Smooth muscle cell (in vitro differentiated cells): ENCODE data around the gene TSPAN16. TPM values are rescaled to one million over a fixed set of nuclear protein-coding genes. Genes with fewer than 3 reads are reported as not detected.
A peak's percentile ranks its signal among the peaks of the same experiment; 100 is the strongest.

Experiments
- DNase-seq: peaks from one replicate; lab custom pipeline; 2025; ENCODE audit not compliant: unreplicated experiment; lab: John Stamatoyannopoulos, UW
- H2AFZ ChIP-seq: fragments of 200-600 bp; sonication (generic); 2 replicates; pipeline ENCODE4 v1.6.0; 2016; ENCODE audit warnings: antibody characterized with exemption, low read depth, mild to moderate bottlenecking
- H3F3A ChIP-seq: fragments of 200-600 bp; sonication (generic); 2 replicates; pipeline ENCODE4 v1.6.0; 2017; ENCODE audit warnings: antibody characterized with exemption, low read depth
- H3K27ac ChIP-seq: fragments of 200-600 bp; sonication (generic); 2 replicates; pipeline ENCODE4 v1.5.1; 2016; ENCODE audit warnings: low read depth, mild to moderate bottlenecking
- H3K27me3 ChIP-seq: fragments of 200-600 bp; sonication (generic); 2 replicates; pipeline ENCODE4 v1.6.1; 2016; ENCODE audit warnings: low read depth, mild to moderate bottlenecking
- H3K36me3 ChIP-seq: fragments of 200-600 bp; sonication (generic); 2 replicates; pipeline ENCODE4 v1.5.1; 2016; ENCODE audit warnings: low read depth
- H3K4me1 ChIP-seq: fragments of 200-600 bp; sonication (generic); 2 replicates; pipeline ENCODE4 v1.5.1; 2016; ENCODE audit warnings: low read depth
- H3K4me2 ChIP-seq: fragments of 200-600 bp; sonication (generic); 2 replicates; pipeline ENCODE4 v1.6.0; 2016; ENCODE audit warnings: mild to moderate bottlenecking
- H3K4me3 ChIP-seq: fragments of 200-600 bp; sonication (generic); 2 replicates; pipeline ENCODE4 v1.5.1; 2016; ENCODE audit warnings: mild to moderate bottlenecking
- H3K79me2 ChIP-seq: fragments of 200-600 bp; sonication (generic); 2 replicates; pipeline ENCODE4 v1.6.0; 2016; ENCODE audit warnings: low read depth, mild to moderate bottlenecking
- H3K9ac ChIP-seq: fragments of 200-600 bp; sonication (generic); 2 replicates; pipeline ENCODE4 v1.6.0; 2016; ENCODE audit warnings: low read depth
- H3K9me3 ChIP-seq: fragments of 200-600 bp; sonication (generic); replicated peaks from 2 replicates; pipeline ENCODE4 v1.5.1; 2016; ENCODE audit warnings: low read depth
- H4K20me1 ChIP-seq: fragments of 200-600 bp; sonication (generic); 2 replicates; pipeline ENCODE4 v1.6.0; 2016; ENCODE audit warnings: low read depth
- WGBS: methylation state at CpG from one replicate; pipeline ENCODE4 v1.1.7; 2016; ENCODE audit warnings: low lambda C conversion rate; 5-methylcytosine and 5-hydroxymethylcytosine counted together
- polyA plus RNA-seq: library from polyadenylated mRNA; unstranded; fragments of >200 nt; fragmentation: Nextera tagmentation; extraction: Ambion mirVana; gene quantifications from 2 replicates; pipeline ENCODE4 v1.2.1, GENCODE V29; 2016
- total RNA-seq: library from RNA; depleted of rRNA; stranded (reverse); fragments of >200 nt; gene quantifications from 2 replicates; pipeline ENCODE4 v1.2.3, GENCODE V29; 2014
- TF ChIP-seq, protein P1 (sequence below): fragments of 200-600 bp; sonication (generic); IDR thresholded peaks from 2 replicates; pipeline ENCODE4 v1.5.1; 2017; ENCODE audit warnings: borderline replicate concordance, mild to moderate bottlenecking, antibody characterized with exemption; ENCODE audit not compliant: insufficient read depth, poor library complexity, severe bottlenecking

Gene TSPAN16
- total and polyA plus RNA-seq, 2 experiments from 2014 or later, result not detected

DNA sequence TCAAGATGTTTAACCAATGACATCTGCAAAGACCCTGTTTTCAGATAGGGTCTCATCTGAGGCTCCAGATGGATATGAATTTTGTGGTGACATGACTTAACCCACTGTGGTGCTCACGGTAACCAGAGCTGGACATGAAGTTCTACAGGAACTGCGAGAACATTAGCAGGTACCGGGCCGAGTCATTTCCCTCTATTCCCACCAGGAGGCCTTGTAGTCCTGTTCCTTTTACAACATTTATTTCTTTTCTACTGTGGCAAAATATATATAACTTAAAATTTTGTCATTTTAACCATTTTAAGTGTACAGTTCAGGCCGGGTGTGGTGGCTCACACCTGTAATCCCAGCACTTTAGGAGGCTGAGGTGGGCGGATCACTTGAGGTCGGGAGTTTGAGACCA is 7.6 kb upstream of the TSPAN16 start:
- no peak overlapping the region for H3K9ac ChIP-seq
- no peaks in the 10 kb centered on the region for H3F3A ChIP-seq
- H3K9me3 ChIP-seq, result no peaks in the 10 kb centered on the region
- no peaks in the 10 kb centered on the region for H3K36me3 ChIP-seq
- WGBS, result 91% methylated on average over 7 of the region's 7 CpGs
- H3K4me2 ChIP-seq, result no peak overlapping the region
- no peak overlapping the region for H3K4me3 ChIP-seq
- H2AFZ ChIP-seq, result no peak overlapping the region
- H3K79me2 ChIP-seq, result no peaks in the 10 kb centered on the region
- no peak for DNase-seq
- H3K27me3 ChIP-seq, result no peaks in the 10 kb centered on the region
- no peaks in the 10 kb centered on the region for H4K20me1 ChIP-seq
- TF ChIP-seq, protein P1, sequence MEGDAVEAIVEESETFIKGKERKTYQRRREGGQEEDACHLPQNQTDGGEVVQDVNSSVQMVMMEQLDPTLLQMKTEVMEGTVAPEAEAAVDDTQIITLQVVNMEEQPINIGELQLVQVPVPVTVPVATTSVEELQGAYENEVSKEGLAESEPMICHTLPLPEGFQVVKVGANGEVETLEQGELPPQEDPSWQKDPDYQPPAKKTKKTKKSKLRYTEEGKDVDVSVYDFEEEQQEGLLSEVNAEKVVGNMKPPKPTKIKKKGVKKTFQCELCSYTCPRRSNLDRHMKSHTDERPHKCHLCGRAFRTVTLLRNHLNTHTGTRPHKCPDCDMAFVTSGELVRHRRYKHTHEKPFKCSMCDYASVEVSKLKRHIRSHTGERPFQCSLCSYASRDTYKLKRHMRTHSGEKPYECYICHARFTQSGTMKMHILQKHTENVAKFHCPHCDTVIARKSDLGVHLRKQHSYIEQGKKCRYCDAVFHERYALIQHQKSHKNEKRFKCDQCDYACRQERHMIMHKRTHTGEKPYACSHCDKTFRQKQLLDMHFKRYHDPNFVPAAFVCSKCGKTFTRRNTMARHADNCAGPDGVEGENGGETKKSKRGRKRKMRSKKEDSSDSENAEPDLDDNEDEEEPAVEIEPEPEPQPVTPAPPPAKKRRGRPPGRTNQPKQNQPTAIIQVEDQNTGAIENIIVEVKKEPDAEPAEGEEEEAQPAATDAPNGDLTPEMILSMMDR, result peak; percentile 47
- no peak overlapping the region for H3K27ac ChIP-seq
- H3K4me1 ChIP-seq, result no peaks in the 10 kb centered on the region

DNA sequence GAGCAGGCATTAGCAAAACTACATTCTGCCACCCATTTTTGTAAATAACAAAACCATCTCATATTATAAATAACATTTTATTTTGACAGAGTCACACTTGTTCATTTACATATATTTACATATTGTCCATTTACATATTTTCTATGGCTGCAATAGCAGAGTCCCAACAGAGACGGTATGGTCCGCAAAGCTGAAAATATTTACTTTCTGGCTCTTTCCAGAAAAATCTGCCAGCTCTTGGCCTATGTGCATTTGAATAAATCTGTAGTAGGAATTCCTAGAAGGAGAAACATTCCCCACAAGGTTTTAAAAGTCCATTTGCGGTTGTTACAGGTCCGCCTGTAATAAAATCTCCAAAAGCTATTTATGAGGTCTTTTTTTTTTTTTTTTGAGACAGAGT is 5.7 kb upstream of the TSPAN16 start:
- no peaks in the 10 kb centered on the region for H3K79me2 ChIP-seq
- H4K20me1 ChIP-seq, result no peaks in the 10 kb centered on the region
- no peak overlapping the region for H3K9ac ChIP-seq
- H3K4me2 ChIP-seq, result no peak overlapping the region
- no peak overlapping the region for H3K4me3 ChIP-seq
- no peaks in the 10 kb centered on the region for H3F3A ChIP-seq
- WGBS, result 83% methylated on average over 4 of the region's 4 CpGs
- no peak overlapping the region for H2AFZ ChIP-seq
- TF ChIP-seq, protein P1, result no peak
- no peaks in the 10 kb centered on the region for H3K36me3 ChIP-seq
- H3K27me3 ChIP-seq, result no peaks in the 10 kb centered on the region
- no peak for DNase-seq
- H3K27ac ChIP-seq, result no peak overlapping the region
- no peaks in the 10 kb centered on the region for H3K9me3 ChIP-seq
- H3K4me1 ChIP-seq, result no peaks in the 10 kb centered on the region

DNA sequence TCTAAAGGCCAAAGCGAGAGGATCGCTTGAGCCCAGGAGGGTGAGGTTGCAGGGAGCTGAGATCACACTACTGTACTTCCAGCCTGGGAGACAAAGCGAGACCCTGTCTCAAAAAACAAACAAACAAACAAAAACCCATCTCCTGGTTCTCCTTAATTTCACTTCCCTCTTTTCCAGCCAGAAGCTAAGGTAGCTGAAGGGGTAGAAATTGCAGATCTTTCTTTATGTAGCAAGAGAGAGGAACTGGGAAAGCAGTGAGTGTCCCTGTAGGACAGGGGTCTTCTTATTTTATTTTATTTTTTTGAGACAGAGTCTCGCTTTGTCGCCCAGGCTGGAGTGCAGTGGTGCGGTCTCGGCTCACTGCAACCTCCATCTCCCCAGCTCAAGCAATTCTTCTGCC is 4.5 kb upstream of the TSPAN16 start:
- no peak for DNase-seq
- no peaks in the 10 kb centered on the region for H3K36me3 ChIP-seq
- no peaks in the 10 kb centered on the region for H3K4me1 ChIP-seq
- no peak overlapping the region for H3K27ac ChIP-seq
- H2AFZ ChIP-seq, result no peak overlapping the region
- H3K9me3 ChIP-seq, result no peaks in the 10 kb centered on the region
- no peak overlapping the region for H3K4me3 ChIP-seq
- 97% methylated on average over 7 of the region's 7 CpGs for WGBS
- H3K9ac ChIP-seq, result no peak overlapping the region
- TF ChIP-seq, protein P1, result no peak
- H3F3A ChIP-seq, result no peaks in the 10 kb centered on the region
- H3K4me2 ChIP-seq, result no peak overlapping the region
- H3K79me2 ChIP-seq, result no peaks in the 10 kb centered on the region
- H4K20me1 ChIP-seq, result no peaks in the 10 kb centered on the region
- H3K27me3 ChIP-seq, result no peaks in the 10 kb centered on the region

DNA sequence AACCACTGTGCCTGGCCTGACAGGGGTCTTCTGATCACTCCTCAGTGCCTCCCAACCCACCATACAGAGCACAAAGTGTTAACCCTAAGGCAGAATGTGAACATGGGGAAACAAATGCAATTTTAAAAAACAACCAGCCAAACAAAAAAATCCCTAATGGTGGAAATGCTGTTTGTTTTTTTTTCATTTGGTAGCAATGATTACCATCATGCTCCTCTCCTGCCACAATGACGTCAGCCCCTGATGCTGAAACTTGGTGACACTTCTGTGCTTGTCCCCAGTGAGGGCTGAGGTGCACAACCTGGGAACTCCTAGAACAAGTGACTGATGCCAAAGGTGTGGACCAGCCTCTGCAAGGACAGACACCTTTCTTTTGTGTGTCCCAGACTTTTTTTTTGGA is 4.0 kb upstream of the TSPAN16 start:
- no peaks in the 10 kb centered on the region for H3K79me2 ChIP-seq

More for the DNA sequence above, 4.0 kb upstream of the TSPAN16 start:
- DNase-seq, result no peak
- Histone ChIP-seq H3K27me3 (no peaks in the 10 kb centered on the region), H3K9ac (no peak overlapping the region), H3K27ac (no peak overlapping the region), H2AFZ (no peak overlapping the region), H3K4me3 (no peak overlapping the region), H4K20me1 (no peaks in the 10 kb centered on the region), H3K36me3 (no peaks in the 10 kb centered on the region), H3K4me2 (no peak overlapping the region), H3K4me1 (no peaks in the 10 kb centered on the region), H3F3A (no peaks in the 10 kb centered on the region), H3K9me3 (no peaks in the 10 kb centered on the region)
- TF ChIP-seq, protein P1, result no peak
- 92% methylated on average over 1 of the region's 1 CpG for WGBS
